Gastroesophageal sphincter (tissue), 3 donors: ENCODE results near the gene SPAG16.

ENCODE experiments used
- CTCF ChIP-seq, 4 experiments: fragments of 200-600 bp in 2 of 4; fragments of 450-650 bp in 2 of 4; sonication (generic) in 1 of 4; IDR thresholded peaks; one replicate each; pipeline ENCODE4 v1.5.1; 2017 to 2019; ENCODE audit warnings: antibody characterized with exemption in 4 of 4, mild to moderate bottlenecking in 2 of 4, moderate library complexity in 2 of 4
- POLR2A ChIP-seq, 2 donors: fragments of 450-650 bp; IDR thresholded peaks; one replicate each; pipeline ENCODE4 v1.6.1; 2017; ENCODE audit warnings: antibody characterized with exemption in 2 of 2, mild to moderate bottlenecking in 2 of 2, moderate library complexity in 1 of 2
- POLR2AphosphoS5 ChIP-seq: sonication (generic); formaldehyde crosslinking; IDR thresholded peaks from one replicate; pipeline ENCODE4 v1.6.1; 2017; ENCODE audit warnings: antibody characterized with exemption

GRCh38 chr2:213696442-213696841 is 412.2 kb downstream of the SPAG16 start:
- no peak for TF ChIP-seq CTCF (IDR thresholded peaks at IDR 0.05)
- TF ChIP-seq POLR2A (IDR thresholded peaks at IDR 0.05): no peak
- TF ChIP-seq POLR2AphosphoS5: no peak
